ENCODE data around the gene EPN2. TPM values are rescaled to one million over a fixed set of nuclear protein-coding genes. Genes with fewer than 3 reads are reported as not detected.

The EPN2 gene
- total and polyA plus RNA-seq, 2 experiments from 2014 or later: 34.0 to 149 TPM

- Histone ChIP-seq H3K79me2 (replicated peaks; ENCODE audit: insufficient read depth) (no peaks in the 10 kb centered on the region), H3K9me2 (ENCODE audit: insufficient read depth) (no peaks in the 10 kb centered on the region), H3K27ac (ENCODE audit: low read depth) (no peak overlapping the region), H3K4me2 (no peak overlapping the region), H3K4me1 (ENCODE audit: insufficient read depth) (no peaks in the 10 kb centered on the region), H3F3A (replicated peaks; ENCODE audit: low read depth) (no peaks in the 10 kb centered on the region), H2AFZ (no peak overlapping the region), H3K27me3 (ENCODE audit: insufficient read depth) (no peaks in the 10 kb centered on the region), H3K36me3 (ENCODE audit: insufficient read depth) (no peaks in the 10 kb centered on the region; the same call in 1 of the 2 replicates), H3K4me3 (no peak overlapping the region), H4K20me1 (replicated peaks; ENCODE audit: insufficient read depth) (no peaks in the 10 kb centered on the region; the same call in 1 of the 2 replicates)
- TF ChIP-seq EZH2phosphoT487 (IDR thresholded peaks at IDR 0.05; ENCODE audit: unreplicated experiment) (no peak), POLR2AphosphoS5 (IDR thresholded peaks at IDR 0.05; ENCODE audit: low read depth) (no peak), EZH2 (IDR thresholded peaks at IDR 0.05; ENCODE audit: low read depth, unreplicated experiment) (no peak), CREB1 (CRISPR knock-in tag; IDR thresholded peaks at IDR 0.05; ENCODE audit: low read depth) (no peak)
- TF ChIP-seq, protein P1, sequence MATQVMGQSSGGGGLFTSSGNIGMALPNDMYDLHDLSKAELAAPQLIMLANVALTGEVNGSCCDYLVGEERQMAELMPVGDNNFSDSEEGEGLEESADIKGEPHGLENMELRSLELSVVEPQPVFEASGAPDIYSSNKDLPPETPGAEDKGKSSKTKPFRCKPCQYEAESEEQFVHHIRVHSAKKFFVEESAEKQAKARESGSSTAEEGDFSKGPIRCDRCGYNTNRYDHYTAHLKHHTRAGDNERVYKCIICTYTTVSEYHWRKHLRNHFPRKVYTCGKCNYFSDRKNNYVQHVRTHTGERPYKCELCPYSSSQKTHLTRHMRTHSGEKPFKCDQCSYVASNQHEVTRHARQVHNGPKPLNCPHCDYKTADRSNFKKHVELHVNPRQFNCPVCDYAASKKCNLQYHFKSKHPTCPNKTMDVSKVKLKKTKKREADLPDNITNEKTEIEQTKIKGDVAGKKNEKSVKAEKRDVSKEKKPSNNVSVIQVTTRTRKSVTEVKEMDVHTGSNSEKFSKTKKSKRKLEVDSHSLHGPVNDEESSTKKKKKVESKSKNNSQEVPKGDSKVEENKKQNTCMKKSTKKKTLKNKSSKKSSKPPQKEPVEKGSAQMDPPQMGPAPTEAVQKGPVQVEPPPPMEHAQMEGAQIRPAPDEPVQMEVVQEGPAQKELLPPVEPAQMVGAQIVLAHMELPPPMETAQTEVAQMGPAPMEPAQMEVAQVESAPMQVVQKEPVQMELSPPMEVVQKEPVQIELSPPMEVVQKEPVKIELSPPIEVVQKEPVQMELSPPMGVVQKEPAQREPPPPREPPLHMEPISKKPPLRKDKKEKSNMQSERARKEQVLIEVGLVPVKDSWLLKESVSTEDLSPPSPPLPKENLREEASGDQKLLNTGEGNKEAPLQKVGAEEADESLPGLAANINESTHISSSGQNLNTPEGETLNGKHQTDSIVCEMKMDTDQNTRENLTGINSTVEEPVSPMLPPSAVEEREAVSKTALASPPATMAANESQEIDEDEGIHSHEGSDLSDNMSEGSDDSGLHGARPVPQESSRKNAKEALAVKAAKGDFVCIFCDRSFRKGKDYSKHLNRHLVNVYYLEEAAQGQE (IDR thresholded peaks at IDR 0.05; ENCODE audit: unreplicated experiment): no peak
- DNase-seq (ENCODE audit: low spot score) (no peak), ATAC-seq (no peak)
- no peak overlapping the region for H3K4me3 Mint-ChIP-seq
- H3K27ac Mint-ChIP-seq: no peak overlapping the region
- peaks cover 22% of the 10 kb centered on the region for H3K36me3 Mint-ChIP-seq (ENCODE audit: low read depth)
- peaks cover 5% of the 10 kb centered on the region for H3K27me3 Mint-ChIP-seq (ENCODE audit: insufficient read depth, low read depth, poor library complexity)
- H3K9me3 Mint-ChIP-seq: peaks cover 14% of the 10 kb centered on the region
- H3K4me1 Mint-ChIP-seq: peaks cover 8% of the 10 kb centered on the region; the same call in 2 of the 3 replicates
Measured at GRCh38 chr17:19329839-19330238, 92.7 kb downstream of the EPN2 start.

DNA sequence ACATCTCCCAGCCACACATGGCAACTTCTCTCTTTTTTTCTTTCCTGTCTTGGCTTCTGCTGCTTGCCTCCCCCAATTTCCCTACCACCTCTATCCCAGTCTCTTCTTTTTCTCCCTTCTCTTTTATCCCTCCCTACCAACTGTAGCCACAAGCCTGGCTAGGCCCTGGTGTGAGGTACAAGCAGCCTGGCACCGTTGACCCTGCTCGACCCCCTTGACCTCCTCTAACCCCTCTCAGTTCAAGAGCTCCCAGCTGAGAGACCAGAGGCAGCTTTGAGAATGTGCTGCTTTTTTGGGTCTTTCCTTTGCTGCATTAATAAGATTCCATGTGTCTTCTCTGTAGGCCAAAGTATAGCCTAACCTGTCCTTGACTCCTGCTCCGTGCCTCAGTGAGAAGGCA, 93.1 kb downstream of the EPN2 start:
- H3K9me2 ChIP-seq (ENCODE audit: insufficient read depth): no peaks in the 10 kb centered on the region
- DNase-seq (ENCODE audit: low spot score): no peak
- H3K27ac ChIP-seq (ENCODE audit: low read depth): no peak overlapping the region
- Mint-ChIP-seq H3K4me3 (no peak overlapping the region), H3K36me3 (ENCODE audit: low read depth) (peaks cover 18% of the 10 kb centered on the region), H3K9me3 (peaks cover 10% of the 10 kb centered on the region), H3K27ac (no peak overlapping the region), H3K4me1 (peaks cover 8% of the 10 kb centered on the region; the same call in 2 of the 3 replicates), H3K27me3 (ENCODE audit: insufficient read depth, low read depth, poor library complexity) (peaks cover 7% of the 10 kb centered on the region)
- no peaks in the 10 kb centered on the region; the same call in 1 of the 2 replicates for H3F3A ChIP-seq (replicated peaks; ENCODE audit: low read depth)
- H2AFZ ChIP-seq: no peak overlapping the region
- no peak overlapping the region for H3K4me2 ChIP-seq
- no peaks in the 10 kb centered on the region; the same call in 1 of the 2 replicates for H3K36me3 ChIP-seq (ENCODE audit: insufficient read depth)
- no peak overlapping the region for H3K4me3 ChIP-seq
- ATAC-seq: no peak
- no peaks in the 10 kb centered on the region for H3K4me1 ChIP-seq (ENCODE audit: insufficient read depth)
- no peaks in the 10 kb centered on the region; the same call in 1 of the 2 replicates for H4K20me1 ChIP-seq (replicated peaks; ENCODE audit: insufficient read depth)
- no peaks in the 10 kb centered on the region for H3K79me2 ChIP-seq (replicated peaks; ENCODE audit: insufficient read depth)
- H3K27me3 ChIP-seq (ENCODE audit: insufficient read depth): no peaks in the 10 kb centered on the region
- TF ChIP-seq ZNF331 (CRISPR knock-in tag; IDR thresholded peaks at IDR 0.05; ENCODE audit: low read depth) (no peak), STAT1 (IDR thresholded peaks at IDR 0.05; ENCODE audit: unreplicated experiment) (no peak), ZNF462 (CRISPR knock-in tag; IDR thresholded peaks at IDR 0.05) (no peak), EZH2 (IDR thresholded peaks at IDR 0.05; ENCODE audit: low read depth, unreplicated experiment) (no peak), NANOG (IDR thresholded peaks at IDR 0.05; ENCODE audit: borderline replicate concordance) (no peak), JUNB (IDR thresholded peaks at IDR 0.05; ENCODE audit: unreplicated experiment) (no peak), CREB1 (CRISPR knock-in tag; IDR thresholded peaks at IDR 0.05; ENCODE audit: low read depth) (no peak)
- TF ChIP-seq, protein P2, sequence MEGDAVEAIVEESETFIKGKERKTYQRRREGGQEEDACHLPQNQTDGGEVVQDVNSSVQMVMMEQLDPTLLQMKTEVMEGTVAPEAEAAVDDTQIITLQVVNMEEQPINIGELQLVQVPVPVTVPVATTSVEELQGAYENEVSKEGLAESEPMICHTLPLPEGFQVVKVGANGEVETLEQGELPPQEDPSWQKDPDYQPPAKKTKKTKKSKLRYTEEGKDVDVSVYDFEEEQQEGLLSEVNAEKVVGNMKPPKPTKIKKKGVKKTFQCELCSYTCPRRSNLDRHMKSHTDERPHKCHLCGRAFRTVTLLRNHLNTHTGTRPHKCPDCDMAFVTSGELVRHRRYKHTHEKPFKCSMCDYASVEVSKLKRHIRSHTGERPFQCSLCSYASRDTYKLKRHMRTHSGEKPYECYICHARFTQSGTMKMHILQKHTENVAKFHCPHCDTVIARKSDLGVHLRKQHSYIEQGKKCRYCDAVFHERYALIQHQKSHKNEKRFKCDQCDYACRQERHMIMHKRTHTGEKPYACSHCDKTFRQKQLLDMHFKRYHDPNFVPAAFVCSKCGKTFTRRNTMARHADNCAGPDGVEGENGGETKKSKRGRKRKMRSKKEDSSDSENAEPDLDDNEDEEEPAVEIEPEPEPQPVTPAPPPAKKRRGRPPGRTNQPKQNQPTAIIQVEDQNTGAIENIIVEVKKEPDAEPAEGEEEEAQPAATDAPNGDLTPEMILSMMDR (conservative IDR thresholded peaks at IDR 0.05; ENCODE audit: low read depth in 2 of 2): no peak
